DMS 273 treated with DMSO at 0.1 percent for 48 hours (cell line): Measurements from ENCODE around the gene ID3.
"Not testable (repeated sequence)": the region's sequence is repeated elsewhere in the genome, so short reads cannot be mapped to it uniquely, and the experiment has no call there.

Experiments
- DNase-seq: peaks from one replicate; lab custom pipeline; 2025; lab: John Stamatoyannopoulos, UW

The ID3 gene

DNA sequence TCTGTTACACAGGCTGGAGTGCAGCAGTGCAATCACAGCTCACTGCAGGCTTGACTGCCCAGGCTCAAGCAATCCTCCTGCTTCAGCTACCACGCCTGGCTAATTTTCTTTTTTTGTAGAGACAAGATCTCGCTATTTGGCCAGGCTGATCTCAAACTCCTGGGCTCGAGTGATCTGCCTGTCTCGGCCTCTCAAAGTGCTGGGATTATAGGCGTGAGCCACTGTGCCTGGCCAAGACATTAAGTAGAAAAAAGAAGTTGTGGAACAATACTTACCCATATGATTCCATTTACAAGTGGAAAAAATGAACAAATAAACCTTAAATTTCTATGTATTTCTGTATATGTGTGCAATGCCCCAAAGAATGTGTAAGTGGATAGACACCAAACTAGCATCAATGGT, 30.3 kb upstream of the ID3 start:
- DNase-seq, result no peak

DNA sequence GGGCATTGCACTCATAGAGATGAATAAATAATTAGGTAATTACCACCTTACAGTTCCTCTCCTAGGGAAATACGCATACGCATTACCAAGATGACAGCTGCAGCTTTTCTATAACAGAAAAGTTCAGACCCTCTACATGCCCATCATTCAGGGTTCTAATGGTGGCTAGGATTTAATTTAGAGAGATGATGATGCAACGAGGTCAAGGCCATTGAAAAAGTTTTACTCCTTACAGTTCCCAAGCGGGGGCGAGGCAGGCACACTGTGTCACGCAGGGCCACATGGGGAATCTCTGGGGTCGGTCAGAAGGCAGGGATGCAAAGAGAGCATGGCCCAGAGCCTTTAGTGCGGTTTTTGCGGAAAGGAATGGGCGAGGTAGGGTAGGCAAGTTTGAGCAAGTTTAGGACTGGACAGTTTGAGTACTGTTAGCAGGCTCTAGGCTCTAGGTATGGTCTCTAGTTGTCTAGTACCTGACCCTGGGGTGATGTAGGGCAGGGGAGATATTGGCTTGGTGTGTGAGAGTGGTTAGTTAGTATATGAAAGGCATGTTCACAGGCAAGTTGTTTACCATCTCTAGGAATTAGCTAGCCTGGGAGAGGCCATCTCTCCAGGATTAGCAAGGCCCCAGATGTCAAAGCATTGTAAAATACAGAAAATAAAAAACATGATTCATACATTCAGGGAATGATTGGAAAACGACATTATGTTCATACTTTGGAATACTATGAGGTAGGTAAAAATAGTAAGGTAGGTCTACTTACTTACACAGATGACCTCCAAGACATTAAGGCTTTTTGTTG, 29.6 kb upstream of the ID3 start:
- DNase-seq, result no peak

DNA sequence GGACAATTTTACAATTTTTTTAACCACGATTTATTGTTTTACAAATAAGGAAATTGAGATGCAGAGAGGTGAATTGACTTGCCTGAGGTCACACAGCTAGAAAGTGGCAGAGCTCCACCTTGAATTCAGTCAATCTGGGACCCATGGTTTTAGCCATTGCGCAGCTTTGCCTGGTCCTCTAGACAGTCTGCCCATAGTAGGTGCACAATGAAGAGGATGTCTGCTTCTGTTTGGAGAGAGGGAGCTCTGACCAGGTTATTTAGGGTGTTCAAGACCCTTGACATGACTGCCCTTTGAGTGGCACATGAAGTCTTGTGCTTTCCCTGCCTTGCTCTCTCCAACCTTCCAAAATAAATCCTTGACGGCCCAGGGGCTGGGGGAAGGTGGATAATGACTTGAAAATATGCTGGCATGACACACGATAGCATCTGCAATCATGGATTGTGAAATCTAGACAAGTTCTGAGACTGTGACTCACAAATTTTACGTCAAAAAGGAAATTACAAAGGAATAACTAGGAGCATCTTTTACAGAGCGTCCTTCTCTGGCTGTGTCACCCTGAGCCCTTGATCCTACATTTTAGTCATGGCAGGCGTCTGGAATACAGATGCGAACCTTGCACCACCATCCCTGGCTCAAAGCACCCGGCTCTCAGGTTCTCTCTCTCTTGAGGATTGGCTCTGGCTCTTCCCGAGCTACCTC, 26.2 kb upstream of the ID3 start:
- DNase-seq, result no peak

DNA sequence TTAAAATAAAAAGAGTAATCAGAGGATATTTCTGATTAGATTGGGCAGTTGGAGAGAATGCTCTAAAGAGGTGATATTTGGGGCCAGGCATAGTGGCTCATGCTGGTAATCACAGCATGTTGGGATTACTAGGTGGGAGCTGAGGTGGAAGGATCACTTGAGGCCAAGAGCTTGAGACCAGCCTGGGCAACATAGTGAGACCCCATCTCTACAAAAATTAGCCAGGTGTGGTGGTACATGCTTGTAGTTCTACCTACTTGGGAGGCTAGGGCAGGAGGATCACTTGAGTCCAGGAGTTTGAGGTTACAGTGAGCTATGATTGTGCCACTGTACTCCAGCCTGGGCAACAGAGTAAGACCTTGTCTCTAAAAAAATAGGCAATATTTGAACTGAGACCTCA, 24.4 kb upstream of the ID3 start:
- not testable (repeated sequence) for DNase-seq

DNA sequence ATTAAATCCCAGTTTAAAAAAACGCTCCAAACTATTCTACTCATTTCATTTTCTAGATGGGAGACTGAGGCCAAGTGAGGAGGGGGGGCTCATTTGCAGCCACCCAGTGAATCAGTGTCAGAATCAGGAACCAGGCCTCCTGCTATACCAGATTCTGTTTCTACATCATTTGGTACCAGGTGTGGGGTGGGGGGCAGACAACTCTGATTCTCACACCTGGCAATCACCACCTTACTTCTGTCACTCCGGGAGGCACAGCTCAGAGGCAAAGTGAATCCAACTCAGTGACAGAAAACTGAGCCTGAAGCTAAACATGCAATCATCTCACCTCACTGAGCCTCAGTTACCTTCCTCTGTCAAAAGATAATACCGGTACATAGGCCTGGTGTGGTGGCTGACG, 23.5 kb upstream of the ID3 start:
- DNase-seq, result no peak

DNA sequence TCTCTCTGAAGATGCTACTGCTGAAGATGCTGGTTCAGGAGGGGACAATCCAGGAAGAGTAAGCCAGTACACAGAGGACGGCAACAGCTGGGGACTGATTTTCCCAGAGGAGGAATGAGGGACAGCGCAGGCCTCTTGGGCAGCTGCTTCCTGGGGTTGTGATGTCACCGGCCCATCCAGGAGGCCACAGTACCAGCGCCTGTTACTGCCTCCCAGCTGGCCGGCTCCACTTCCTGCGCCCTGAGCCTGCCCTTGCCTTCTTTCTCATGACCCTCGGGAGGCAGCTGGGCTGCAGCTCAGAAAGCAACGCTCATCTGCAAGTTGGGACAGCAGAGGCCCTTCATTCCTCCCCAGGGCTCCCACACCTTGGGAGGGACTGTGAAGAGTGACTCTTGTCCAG, 21.9 kb upstream of the ID3 start:
- DNase-seq, result no peak

DNA sequence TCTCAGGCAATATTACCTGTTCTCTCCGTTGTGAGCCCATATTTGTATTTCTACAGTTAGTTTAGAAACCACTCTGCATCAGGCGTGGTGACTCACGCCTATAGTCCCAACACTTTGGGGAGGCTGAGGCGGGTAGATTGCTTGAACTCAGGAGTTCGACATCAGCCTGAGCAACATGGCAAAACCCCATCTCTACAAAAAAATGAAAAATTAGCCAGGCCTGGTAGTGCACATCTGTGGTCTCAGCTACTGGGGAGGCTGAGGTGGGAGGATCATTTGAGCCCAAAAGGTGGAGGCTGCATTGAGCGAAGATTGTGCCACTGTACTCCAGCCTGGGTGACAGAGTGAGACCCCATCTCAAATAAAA, 19.7 kb upstream of the ID3 start:
- DNase-seq, result no peak

DNA sequence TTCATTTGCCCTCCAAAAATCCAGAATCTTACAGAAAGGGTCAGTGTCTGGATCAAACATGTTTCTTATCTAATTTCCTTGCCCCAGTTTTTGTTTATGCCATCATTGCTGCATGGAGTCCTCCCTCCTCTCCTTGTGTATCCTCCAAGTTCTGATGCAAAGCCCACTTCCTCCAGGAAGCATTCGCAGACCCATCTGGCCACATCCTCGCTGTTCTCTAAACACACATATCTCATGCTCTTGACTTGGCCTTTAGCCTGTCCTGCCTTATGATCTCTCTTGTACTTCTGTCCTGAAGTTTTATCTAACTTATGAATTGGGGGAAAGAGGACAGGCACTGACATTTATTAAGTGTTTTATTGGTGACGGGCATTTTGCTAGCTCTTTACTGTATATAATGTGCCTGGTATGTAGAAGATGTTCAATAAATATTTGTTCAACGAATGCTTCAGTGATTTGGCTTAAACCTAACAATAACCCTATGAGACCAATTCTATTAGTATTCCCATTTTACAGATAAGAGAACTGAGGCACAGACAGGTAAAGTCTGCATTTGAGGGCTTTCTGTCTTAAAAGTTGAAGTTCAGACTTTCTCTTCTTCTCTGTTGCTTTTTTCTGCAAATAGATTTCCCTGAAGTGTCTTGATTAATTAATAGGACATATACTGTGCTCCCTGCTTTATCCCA, 19.2 kb upstream of the ID3 start:
- no peak for DNase-seq

DNA sequence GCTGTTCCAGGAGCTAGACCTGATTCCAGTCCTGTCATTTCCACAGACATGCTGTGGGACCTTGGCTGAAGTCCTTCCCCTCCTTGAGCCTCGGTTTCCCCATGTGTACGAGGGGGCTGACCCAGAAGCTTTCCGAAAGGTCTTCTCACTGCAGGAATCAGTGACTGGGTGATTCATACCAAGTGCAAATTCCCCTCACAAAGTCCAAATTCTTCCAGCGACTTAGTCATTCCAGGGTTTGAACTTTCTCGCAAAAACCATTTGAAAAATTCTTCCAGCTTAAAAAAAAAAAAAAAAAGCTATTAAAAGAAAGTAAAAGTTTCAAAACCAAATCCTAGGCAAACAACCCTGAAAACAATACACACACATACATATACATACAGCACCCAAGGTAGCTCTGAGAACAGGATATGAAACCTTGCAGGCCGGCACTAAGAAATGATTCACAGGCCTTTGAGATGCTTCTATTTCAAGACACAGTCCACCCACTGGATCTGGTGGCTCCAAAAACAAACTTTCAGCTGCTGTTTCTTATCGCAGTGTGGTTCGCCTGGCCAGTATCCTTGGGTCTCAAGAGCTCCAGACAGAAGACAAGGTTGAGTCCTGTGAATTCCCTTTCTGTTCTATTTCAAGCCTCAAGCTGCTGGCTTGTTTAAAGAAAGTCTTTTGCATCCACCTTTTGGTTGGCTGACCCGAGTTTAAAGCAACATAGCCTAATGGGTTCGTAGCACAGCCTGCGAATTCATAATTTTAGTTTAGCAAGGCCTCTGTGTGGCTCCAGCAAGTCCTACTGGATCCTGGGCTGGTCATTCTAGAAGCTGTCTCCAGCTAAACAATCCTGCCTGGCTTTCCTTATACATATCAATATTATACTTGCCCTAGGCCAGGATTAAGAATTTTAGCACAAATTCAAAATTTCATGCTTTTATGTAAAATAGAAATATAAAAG, 18.0 kb upstream of the ID3 start:
- no peak for DNase-seq

DNA sequence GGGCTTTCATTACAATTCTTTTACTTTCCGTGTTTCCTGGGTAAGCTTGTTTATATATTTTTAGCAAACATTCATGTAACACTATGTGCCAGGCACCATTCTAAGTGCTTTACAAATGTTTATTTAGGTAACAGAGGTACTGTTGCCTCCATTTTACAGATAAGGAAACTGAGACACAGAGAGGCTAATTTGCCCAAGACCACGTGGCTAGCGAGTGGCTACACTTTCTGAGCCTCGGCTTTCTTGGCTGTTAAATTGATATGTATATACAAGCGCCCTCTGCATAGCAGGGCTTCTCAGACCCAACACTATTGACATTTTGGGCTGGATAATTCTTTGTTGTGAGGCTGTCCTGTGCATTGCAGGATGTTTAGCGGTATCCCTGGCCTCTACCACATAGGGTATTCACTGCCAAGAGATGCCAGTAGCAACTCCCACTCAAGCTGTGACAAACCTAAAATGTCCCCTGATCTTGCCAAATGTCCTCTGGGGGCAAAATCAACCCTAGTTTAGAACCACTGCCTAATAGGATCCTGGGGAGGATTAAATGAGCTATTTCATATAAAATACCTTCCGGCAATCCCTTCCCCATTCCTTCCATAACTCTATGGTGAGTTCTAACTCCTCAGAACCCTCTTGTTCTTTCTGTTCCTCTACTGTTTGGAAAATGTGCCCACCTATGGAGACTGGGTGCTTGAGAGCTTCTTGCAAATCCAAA, 17.2 kb upstream of the ID3 start:
- no peak for DNase-seq

DNA sequence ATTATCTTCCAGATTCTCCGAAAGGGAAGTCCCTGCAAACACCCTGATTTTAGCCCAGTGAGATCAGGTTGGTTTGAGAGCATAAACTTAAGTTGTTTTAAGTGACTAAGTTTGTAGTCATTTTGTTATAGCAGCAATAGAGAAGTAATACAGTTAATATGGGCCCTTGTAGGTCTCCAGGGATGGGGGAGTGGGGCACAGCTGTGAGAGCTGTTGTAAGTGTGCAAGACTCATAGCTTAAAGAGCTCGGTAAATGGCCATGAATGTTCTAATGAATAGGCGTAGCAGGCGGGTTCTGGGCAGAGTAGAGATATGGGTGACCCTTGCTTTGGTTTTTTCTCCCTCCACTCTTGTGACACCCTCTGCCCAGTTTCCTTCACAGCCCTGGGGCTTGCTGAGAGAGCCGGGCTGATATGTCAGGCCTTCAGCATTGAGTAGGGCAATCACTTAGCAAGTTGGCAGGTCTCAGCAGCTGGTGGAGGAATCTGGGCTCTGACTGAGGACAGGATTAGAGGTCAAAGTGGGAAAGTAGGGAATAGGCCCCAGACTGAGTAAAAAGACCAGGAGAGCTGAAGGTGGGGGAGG, 16.0 kb upstream of the ID3 start:
- no peak for DNase-seq

DNA sequence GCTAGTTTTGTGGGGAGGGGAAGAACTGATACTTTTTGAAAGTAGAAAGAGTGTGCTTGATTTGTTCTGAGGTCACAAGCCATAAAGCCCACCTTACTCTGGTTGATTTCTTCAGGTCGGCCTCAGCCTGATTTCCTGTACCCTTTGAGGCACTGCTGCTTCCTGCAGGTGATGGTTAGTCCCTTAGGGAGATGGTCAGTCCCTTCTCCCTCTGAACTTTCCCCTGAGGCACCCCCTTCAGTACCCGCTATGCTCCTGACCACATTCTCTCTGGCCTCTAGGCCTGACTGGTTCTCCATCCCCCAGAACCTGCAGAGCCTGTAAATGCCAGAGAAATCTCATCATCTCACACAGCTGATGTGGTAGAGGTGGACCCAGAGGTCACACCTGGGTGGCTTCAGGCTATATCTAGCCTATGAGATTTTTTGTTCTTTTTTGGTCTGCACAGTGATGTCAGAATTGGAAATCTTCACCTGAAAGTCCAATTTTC, 15.0 kb upstream of the ID3 start:
- no peak for DNase-seq

DNA sequence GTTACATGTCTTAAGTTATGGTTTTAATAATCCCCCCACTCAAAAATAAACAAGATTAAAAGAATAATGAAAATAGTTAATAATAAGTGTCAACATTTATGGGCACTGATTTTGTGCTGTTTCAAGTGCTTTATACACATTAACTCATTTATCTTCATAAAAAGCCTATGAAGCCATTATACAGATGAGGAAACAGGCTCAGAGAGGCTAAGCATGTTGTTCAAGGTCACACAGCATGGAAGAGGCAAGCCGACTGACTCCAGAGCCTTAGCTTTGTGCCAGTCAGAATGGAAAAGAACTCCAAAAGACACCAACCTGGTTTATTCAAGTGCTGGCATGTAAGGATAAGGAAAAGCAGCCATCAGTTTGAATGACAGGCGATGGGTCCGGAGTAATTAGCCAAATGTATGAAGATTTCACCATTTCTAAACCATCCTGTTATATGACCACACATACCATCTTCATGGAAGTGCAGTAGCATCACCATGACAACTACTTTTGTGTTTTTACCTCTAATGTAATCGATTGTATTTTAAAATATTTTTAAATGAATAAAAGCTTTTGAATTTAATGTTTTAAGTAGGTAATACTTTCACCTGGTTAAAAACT, 14.4 kb upstream of the ID3 start:
- DNase-seq, result no peak

DNA sequence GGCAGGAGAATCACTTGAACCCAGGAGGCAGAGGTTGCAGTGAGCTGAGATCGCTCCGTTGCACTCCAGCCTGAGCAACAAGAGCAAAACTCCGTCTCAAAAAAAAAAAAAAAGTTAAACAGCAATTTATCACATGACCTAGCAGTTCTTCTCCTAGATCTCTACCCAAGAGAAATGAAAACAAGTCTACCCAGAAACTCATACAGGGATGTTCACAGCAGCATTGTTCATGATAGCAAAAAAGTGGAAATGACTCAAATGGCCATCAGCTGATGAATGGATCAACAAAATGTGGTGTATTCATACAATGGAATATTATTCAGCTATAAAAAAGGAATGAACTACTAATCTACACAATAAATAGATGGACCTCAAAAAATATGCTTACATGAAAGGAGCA, 12.2 kb upstream of the ID3 start:
- DNase-seq, result no peak

DNA sequence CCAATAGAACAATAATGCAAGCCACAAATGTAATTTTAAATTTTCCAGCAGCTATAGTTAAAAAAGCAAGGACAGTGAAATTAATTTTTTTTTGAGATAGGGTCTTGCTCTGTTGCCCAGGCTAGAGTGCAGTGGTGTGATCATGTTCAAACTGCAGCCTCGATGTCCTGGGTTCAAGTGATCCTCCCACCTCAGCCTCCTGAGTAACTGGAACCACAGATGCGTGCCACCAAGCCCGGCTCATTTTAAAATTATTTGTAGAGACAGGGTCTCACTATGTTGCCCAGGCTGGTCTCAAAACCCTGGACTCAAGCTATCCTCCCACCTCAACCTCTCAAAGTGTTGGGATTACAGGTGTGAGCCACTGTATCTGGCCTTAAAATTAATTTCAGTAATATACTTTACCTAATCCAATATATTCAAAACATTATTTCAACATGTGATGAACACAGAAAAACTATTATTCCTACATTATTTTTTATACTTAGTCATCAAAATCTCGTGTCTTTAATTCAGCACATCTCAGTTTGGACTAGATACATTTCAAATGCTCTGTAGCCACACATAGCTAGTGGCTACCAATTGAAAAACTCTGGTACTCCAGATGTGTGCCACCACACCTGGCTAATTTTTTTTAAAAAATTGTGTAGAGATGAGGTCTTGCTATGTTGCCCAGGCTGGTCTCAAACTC, 10.8 kb upstream of the ID3 start:
- DNase-seq, result no peak

DNA sequence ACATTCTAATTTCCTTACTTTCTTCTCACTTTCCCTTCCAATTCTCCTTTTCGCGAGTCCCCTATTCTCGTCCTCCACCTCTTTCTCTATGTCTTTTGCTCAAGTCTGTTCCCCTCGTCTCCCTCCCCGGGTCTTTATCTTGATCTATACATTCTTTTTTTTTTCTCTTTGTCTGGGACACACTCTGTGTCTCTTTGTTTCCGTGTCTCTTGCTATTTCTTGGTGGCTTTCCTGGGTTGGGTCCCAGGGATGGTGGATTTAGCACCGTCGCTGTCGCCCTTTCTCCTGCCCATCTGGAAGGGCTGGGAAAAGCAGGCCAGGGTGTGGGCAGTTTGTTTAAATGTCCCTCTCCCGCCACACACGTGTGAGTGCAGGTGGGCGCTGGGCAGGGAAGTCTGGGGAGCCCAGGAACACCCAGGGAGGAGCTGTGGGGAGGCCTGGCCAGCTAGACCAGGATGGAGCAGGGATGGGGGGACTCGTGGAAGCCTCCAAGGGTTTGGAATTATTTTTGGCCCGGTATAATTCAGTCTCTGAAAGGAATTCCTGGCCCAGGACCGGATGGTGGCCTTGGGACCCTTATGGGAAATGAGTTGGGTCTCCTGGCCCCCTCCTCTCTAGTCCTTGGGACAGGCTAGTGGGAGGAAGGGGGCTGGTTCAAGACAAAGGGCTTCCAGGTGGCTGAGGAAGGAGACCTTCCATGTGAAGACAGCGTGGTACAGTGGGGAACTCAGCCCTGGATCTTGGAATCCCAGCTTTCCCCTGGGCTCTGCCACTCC, 9.5 kb upstream of the ID3 start:
- no peak for DNase-seq

DNA sequence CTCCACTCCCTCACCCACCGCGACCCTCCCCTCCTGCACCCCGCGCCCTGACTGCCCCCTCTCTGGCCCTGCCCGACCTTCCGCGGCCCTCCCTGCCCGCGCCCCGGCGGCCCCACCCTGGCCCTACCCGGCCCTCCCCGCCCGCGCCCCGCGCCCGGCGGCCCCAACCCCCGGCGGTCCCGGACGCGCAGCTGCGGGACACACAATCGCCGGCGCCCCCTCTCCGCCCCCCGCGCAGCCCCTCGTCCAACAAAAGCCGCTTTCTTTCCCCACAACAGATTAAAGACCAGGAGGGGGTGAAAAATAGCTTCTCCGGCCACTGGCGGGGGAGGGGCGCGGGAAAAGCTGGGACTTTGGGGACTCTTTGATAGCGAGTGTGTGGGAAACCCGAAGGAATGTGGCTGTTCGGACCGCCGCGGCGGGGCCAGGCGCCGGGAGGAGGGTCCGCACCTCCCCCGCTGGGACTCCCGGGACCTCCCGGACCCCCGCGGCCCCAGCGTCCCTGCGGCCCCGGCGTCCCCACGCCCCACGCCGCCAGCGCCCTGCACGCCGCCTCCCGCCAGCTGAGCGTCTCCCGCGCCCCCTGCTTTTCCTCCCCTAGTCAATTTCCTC, 8.8 kb upstream of the ID3 start:
- no peak for DNase-seq

DNA sequence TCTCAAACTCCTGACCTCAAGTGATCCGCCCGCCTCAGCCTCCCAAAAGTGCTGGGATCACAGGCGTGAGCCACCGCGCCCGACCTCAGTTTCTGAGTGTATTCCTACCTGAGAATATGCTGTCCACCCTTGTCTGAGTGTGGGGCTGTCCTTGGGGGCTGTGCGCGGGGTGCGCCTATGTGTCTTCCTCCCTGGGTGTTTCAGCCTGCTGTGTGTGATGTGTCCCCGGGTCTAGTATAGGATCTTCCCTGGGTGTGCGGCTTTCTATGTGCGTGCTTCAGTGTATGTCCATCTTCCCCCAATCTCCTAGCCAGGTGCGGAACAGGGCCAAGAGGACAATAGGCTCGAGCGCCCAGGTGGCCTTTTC, 8.3 kb upstream of the ID3 start:
- DNase-seq, result no peak

DNA sequence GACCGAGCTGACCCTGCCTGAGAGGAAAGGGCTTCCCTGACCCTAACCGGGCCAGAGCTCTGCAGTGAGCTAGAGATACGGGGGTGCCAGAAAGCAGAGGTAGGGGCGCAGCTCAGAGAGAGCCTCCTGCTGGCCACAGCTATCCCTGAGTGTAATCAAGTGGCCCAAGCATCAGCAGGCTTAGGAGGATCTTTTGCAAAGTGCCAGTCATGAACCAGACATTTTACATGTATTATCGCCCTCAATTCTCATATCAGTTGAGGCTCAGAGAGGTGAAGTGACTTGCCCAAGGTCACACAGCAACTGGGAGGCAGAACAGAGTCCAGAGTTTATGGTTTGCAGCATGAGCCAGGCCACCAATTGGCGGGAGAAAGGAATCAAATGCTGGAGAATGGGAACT, 7.0 kb upstream of the ID3 start:
- no peak for DNase-seq
